ENCODE results near the gene ZDHHC4. TPM values are rescaled to one million over a fixed set of nuclear protein-coding genes. Genes with fewer than 3 reads are reported as not detected.

ZDHHC4 gene
- polyA plus RNA-seq, 1 donor = 79.8 TPM

- DNase-seq = no peak
Measured at GRCh38 chr7:6590645-6591110, 13.4 kb downstream of the ZDHHC4 start.

GRCh38 chr7:6600093-6600492 is 22.8 kb downstream of the ZDHHC4 start:
- DNase-seq = no peak

GRCh38 chr7:6604458-6604857 is 27.2 kb downstream of the ZDHHC4 start:
- DNase-seq = no peak

- no peak for DNase-seq
Measured at GRCh38 chr7:6606866-6607583, 29.8 kb downstream of the ZDHHC4 start.

- no peak for DNase-seq
Measured at GRCh38 chr7:6607651-6608051, 30.4 kb downstream of the ZDHHC4 start.

- no peak for DNase-seq
Measured at GRCh38 chr7:6608081-6608480, 30.8 kb downstream of the ZDHHC4 start.

- no peak for DNase-seq
Measured at GRCh38 chr7:6608794-6609193, 31.5 kb downstream of the ZDHHC4 start.

GRCh38 chr7:6612819-6613218 is 35.6 kb downstream of the ZDHHC4 start:
- no peak for DNase-seq

GRCh38 chr7:6613706-6614105 is 36.5 kb downstream of the ZDHHC4 start:
- no peak for DNase-seq

GRCh38 chr7:6614953-6615722 is 37.9 kb downstream of the ZDHHC4 start, which contains the start of gene ZNF853:
Gene ZNF853 (plus strand): TSS chr7:6615610. CDS start chr7:6616175, 565 bp downstream.
- no peak for DNase-seq

- no peak for DNase-seq
Measured at GRCh38 chr7:6615723-6616555, 38.7 kb downstream of the ZDHHC4 start.

- DNase-seq = no peak
Measured at GRCh38 chr7:6616854-6617643, 39.8 kb downstream of the ZDHHC4 start.

- no peak for DNase-seq
Measured at GRCh38 chr7:6618621-6619020, 41.4 kb downstream of the ZDHHC4 start.

GRCh38 chr7:6619961-6620360 is 42.7 kb downstream of the ZDHHC4 start:
- DNase-seq = no peak

- no peak for DNase-seq
Measured at GRCh38 chr7:6621195-6622133, 44.2 kb downstream of the ZDHHC4 start.

- DNase-seq = no peak
Measured at GRCh38 chr7:6622134-6622710, 45.0 kb downstream of the ZDHHC4 start.

- no peak for DNase-seq
Measured at GRCh38 chr7:6623589-6624245, 46.5 kb downstream of the ZDHHC4 start.

GRCh38 chr7:6624246-6624611 is 47.0 kb downstream of the ZDHHC4 start:
- no peak for DNase-seq

GRCh38 chr7:6628045-6628444 is 50.8 kb downstream of the ZDHHC4 start:
- DNase-seq = no peak
